ENCODE data around the gene MRNIP.

GRCh38 chr5:179840766-179841165, 17.9 kb downstream of the MRNIP start:
- TF ChIP-seq, protein P1, sequence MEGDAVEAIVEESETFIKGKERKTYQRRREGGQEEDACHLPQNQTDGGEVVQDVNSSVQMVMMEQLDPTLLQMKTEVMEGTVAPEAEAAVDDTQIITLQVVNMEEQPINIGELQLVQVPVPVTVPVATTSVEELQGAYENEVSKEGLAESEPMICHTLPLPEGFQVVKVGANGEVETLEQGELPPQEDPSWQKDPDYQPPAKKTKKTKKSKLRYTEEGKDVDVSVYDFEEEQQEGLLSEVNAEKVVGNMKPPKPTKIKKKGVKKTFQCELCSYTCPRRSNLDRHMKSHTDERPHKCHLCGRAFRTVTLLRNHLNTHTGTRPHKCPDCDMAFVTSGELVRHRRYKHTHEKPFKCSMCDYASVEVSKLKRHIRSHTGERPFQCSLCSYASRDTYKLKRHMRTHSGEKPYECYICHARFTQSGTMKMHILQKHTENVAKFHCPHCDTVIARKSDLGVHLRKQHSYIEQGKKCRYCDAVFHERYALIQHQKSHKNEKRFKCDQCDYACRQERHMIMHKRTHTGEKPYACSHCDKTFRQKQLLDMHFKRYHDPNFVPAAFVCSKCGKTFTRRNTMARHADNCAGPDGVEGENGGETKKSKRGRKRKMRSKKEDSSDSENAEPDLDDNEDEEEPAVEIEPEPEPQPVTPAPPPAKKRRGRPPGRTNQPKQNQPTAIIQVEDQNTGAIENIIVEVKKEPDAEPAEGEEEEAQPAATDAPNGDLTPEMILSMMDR (IDR thresholded peaks at IDR 0.05): no peak
- no peak for TF ChIP-seq POLR2A (IDR thresholded peaks at IDR 0.05)
- TF ChIP-seq EP300 (IDR thresholded peaks at IDR 0.05): no peak
